ENCODE measurements around the gene GRSF1. TPM values are rescaled to one million over a fixed set of nuclear protein-coding genes. Genes with fewer than 3 reads are reported as not detected.

GRSF1 gene
- total and polyA plus RNA-seq, 11 donors, result 37.6 to 114 (median 86.8) TPM

DNA sequence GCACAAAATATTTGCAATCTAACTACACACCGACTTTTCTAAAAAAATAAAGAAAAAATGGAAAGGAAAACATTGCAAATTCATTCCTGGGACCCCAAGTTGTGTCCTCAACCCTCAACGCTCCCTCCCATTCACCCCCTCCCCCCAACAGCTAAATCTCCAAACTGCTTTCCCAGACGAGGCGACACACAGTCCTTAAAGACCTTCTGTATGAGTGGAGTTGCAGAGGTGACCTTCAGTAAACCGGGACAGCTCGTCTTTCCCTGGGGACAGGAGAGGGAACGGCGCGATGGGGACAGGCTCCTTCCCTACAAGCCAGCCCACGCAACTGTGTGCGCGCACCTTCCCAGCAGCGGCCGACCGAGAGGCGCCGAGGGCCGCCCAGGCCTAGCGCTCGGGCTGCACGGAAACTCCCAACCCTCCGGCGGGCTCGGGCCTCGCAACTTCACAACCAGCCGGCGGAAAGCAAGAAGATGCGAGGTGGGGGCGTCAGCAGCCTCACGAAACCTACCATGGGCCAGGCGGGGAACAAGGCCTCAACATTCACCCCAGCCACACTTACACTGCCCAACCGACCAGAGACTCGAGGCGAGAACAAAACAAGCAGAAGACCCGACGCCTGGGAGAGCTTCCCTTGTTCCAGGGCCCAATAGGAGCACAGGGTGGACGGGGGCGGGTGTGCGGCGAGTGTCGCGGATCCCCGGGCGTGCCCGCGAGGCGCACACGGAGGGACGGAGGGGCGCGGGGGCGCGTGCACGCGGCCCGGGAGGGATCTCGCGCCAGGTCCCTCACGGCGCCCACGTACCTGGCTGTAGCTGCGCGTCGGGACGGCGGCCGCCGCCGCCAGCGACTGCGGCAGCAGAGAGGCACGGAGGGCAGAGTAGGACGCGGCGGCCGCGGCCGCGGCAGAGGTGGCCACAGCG is 763 bp downstream of the GRSF1 start:
- no peaks in the 10 kb centered on the region for H3K27me3 ChIP-seq
- peak overlapping the region; percentile 58 to 100 (median 92) for H3K4me3 ChIP-seq
- ATAC-seq (peak; percentile 55 to 82 (median 72)), DNase-seq (peak; percentile 73 to 84 (median 76))
- H3K4me1 ChIP-seq, result peaks cover 0 to 31% (median 19%) of the 10 kb centered on the region in 12 donors
- H3K9me3 ChIP-seq, result no peaks in the 10 kb centered on the region
- 0 to 1% (median 0%) methylated on average over 35 to 80 of the region's 80 CpGs for WGBS, 4 donors
- peak overlapping the region; percentile 80 to 99 (median 96) for H3K27ac ChIP-seq
- TF ChIP-seq, protein P1, sequence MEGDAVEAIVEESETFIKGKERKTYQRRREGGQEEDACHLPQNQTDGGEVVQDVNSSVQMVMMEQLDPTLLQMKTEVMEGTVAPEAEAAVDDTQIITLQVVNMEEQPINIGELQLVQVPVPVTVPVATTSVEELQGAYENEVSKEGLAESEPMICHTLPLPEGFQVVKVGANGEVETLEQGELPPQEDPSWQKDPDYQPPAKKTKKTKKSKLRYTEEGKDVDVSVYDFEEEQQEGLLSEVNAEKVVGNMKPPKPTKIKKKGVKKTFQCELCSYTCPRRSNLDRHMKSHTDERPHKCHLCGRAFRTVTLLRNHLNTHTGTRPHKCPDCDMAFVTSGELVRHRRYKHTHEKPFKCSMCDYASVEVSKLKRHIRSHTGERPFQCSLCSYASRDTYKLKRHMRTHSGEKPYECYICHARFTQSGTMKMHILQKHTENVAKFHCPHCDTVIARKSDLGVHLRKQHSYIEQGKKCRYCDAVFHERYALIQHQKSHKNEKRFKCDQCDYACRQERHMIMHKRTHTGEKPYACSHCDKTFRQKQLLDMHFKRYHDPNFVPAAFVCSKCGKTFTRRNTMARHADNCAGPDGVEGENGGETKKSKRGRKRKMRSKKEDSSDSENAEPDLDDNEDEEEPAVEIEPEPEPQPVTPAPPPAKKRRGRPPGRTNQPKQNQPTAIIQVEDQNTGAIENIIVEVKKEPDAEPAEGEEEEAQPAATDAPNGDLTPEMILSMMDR (IDR thresholded peaks at IDR 0.05), result peak in 1 of 12 donors; percentile 14
- no peak for TF ChIP-seq POLR2A (IDR thresholded peaks at IDR 0.05)
- intact Hi-C loops (cut with DNase I), result loop anchor here in 9 of 10 donors (1.0 to 10.0 kb wide), 14 partner anchors 54 to 168 kb away; partner anchors contain the start of genes DCK (in 5 of the 9), MOB1B (in 5 of the 9) and UTP3 (in 3 of the 9)
- H3K36me3 ChIP-seq, result peaks cover 0 to 22% (median 17%) of the 10 kb centered on the region in 9 donors

DNA sequence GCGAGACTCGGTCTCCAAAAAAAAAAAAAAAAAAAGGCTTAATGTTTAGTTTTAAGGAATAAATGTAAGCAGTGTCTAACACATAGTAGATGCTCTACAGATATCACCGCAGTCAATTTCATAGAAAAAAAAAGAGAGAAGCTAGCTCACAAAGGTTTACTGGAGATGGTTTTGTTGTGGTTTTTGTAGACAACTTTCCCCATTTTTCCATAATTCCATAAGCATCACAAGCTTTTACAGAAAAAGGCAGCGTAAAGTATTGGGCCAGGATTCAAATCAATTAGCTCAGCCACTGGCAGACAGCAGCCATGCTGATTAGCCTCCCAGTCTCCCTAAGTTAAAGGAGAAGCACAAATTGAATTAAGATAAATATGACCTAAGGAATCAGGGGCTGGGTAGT is 1.5 kb downstream of the GRSF1 start:
- no peak for TF ChIP-seq POLR2A (IDR thresholded peaks at IDR 0.05)
- TF ChIP-seq, protein P1 (IDR thresholded peaks at IDR 0.05), result no peak
- H3K9me3 ChIP-seq, result no peaks in the 10 kb centered on the region
- no peaks in the 10 kb centered on the region for H3K27me3 ChIP-seq
- DNase-seq, result no peak
- peaks cover 0 to 34% (median 19%) of the 10 kb centered on the region in 12 donors for H3K4me1 ChIP-seq
- H3K36me3 ChIP-seq, result peaks cover 0 to 29% (median 24%) of the 10 kb centered on the region in 9 donors
- intact Hi-C loops (cut with DNase I), result loop anchor here in 8 of 10 donors (2.0 to 10.0 kb wide), 10 partner anchors 53 to 169 kb away; partner anchors contain the start of genes DCK (in 4 of the 8), MOB1B (in 4 of the 8) and UTP3 (in 2 of the 8)
- ATAC-seq, result no peak
- H3K4me3 ChIP-seq, result peak overlapping the region; percentile 58 to 100 (median 92)
- WGBS, 4 donors, result 17 to 30% (median 23%) methylated on average over 4 of the region's 4 CpGs
- peak overlapping the region; percentile 80 to 99 (median 96) for H3K27ac ChIP-seq

DNA sequence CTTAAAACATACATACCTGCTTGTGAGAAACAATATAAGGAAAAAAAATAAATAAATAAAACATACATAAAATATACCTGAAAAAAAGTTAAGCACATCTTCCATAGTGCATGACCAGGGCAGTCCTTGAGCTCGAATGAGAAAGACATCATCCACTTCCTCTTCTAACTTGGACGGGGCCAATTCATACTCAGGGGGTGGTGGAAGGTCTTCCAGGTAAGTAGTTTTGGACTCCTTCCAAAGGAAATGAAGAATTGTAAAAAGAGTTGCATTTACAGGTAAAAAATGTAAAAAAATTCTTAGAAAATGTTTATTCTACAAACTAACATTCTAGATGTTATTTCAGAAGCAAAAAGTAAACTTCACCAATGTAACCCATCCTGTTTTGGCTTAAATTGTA is 3.6 kb downstream of the GRSF1 start:
- DNase-seq, result no peak
- WGBS, 4 donors, result 43 to 57% (median 53%) methylated on average over 2 of the region's 2 CpGs
- no peak overlapping the region for H3K4me3 ChIP-seq
- H3K4me1 ChIP-seq, result peaks cover 0 to 34% (median 19%) of the 10 kb centered on the region in 12 donors
- no peaks in the 10 kb centered on the region for H3K9me3 ChIP-seq
- H3K27me3 ChIP-seq, result no peaks in the 10 kb centered on the region
- no peak overlapping the region for H3K27ac ChIP-seq
- intact Hi-C loops (cut with DNase I), result loop anchor here in 8 of 10 donors (5.0 to 10.0 kb wide), 8 partner anchors 51 to 171 kb away; partner anchors contain the start of genes DCK (in 4 of the 8), MOB1B (in 2 of the 8) and UTP3 (in 1 of the 8)
- TF ChIP-seq, protein P1 (IDR thresholded peaks at IDR 0.05), result no peak
- TF ChIP-seq POLR2A (IDR thresholded peaks at IDR 0.05), result no peak
- peaks cover 3 to 50% (median 45%) of the 10 kb centered on the region in 9 donors for H3K36me3 ChIP-seq
- ATAC-seq, result no peak

DNA sequence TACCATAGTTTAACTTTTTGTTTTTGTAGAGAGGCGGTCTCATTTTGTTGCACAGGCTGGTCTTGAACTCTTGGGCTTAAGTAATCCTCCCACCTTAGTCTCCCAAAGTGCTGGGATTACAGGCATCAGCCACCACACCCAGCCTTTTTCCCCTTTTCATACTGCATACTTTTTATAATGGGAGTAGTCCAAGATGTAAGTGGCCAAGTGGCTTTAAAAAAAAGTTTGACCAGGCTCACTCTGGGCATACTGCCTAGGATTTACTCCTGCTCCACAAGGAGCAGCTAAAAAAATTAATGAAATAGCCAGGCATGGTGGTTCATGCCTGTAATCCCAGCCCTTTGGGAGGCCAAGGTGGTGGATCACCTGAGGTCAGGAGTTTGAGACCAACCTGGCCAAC is 6.0 kb downstream of the GRSF1 start:
- Histone ChIP-seq H3K4me1 (peaks cover 0 to 33% (median 19%) of the 10 kb centered on the region in 12 donors), H3K27me3 (no peaks in the 10 kb centered on the region), H3K27ac (no peak overlapping the region), H3K4me3 (no peak overlapping the region), H3K36me3 (peaks cover 3 to 74% (median 69%) of the 10 kb centered on the region in 9 donors), H3K9me3 (no peaks in the 10 kb centered on the region)
- no peak for DNase-seq
- TF ChIP-seq, protein P1 (IDR thresholded peaks at IDR 0.05), result no peak
- no peak for TF ChIP-seq POLR2A (IDR thresholded peaks at IDR 0.05)
- 97 to 100% (median 99%) methylated on average over 1 of the region's 1 CpG for WGBS, 4 donors
- intact Hi-C loops (cut with DNase I), result loop anchor here in 3 of 10 donors (5.0 to 10.0 kb wide), 4 partner anchors 49 to 129 kb away; no protein-coding TSS in a partner anchor
- ATAC-seq, result peak in 1 of 4 donors; percentile 35
